OCI-LY1 (cell line): Measurements from ENCODE around the gene CDC7.

ENCODE experiments used
- CTCF ChIP-seq: fragments of 200-600 bp; sonication (generic), shearing (Covaris generic); IDR thresholded peaks from 2 replicates; pipeline ENCODE4 v1.5.1; 2017; ENCODE audit warnings: mild to moderate bottlenecking, antibody characterized with exemption, low read length, moderate library complexity, mixed read lengths
- EZH2 ChIP-seq: fragments of 200-600 bp; sonication (generic), shearing (Covaris generic); IDR thresholded peaks from 2 replicates; pipeline ENCODE4 v1.8.0; 2017; ENCODE audit warnings: borderline replicate concordance, mixed run types, mild to moderate bottlenecking, antibody characterized with exemption, low read length, moderate library complexity, mixed read lengths

- TF ChIP-seq EZH2: no peak
- no peak for TF ChIP-seq CTCF
Measured at GRCh38 chr1:91537281-91537986, 36.8 kb downstream of the CDC7 start.
